SK-N-SH (cell line): ENCODE measurements around the gene GPER1. TPM values are rescaled to one million over a fixed set of nuclear protein-coding genes. Genes with fewer than 3 reads are reported as not detected.

ENCODE experiments used
- CTCF ChIA-PET: fragments of 300-600, 350-600 bp; formaldehyde crosslinking; extraction: SDS; loops from one replicate; lab custom pipeline; 2021; lab: Yijun Ruan, JAX
- POLR2A ChIA-PET: fragments of 350-600 bp; sonication (Branson Sonifier 250); formaldehyde crosslinking; extraction: SDS; loops from one replicate; lab custom pipeline; 2020; ENCODE audit warnings: antibody characterized with exemption, inconsistent platforms; lab: Yijun Ruan, JAX
- DNase-seq: peaks from one replicate; pipeline ENCODE4 v3.0.0; 2012
- H2AFZ ChIP-seq: fragments of 200-600 bp; sonication (generic); 2 replicates; pipeline ENCODE4 v1.8.1; 2016; ENCODE audit warnings: antibody characterized with exemption, mild to moderate bottlenecking, low read depth
- H3F3A ChIP-seq: fragments of 200-600 bp; sonication (generic); replicated peaks from 2 replicates; pipeline ENCODE3; 2016; ENCODE audit warnings: antibody characterized with exemption, mild to moderate bottlenecking; ENCODE audit not compliant: insufficient read depth
- H3K27ac ChIP-seq, 2 experiments: fragments of 200-500 bp in 1 of 2; fragments of 200-600 bp in 1 of 2; sonication (Bioruptor generic) in 1 of 2; sonication (generic), shearing (Covaris generic) in 1 of 2; 2 replicates each; pipeline versions ENCODE4 v1.5.1 to v1.6.1; 2014 to 2016; ENCODE audit warnings: low read depth in 2 of 2, inconsistent platforms in 1 of 2, low read length in 1 of 2, mild to moderate bottlenecking in 1 of 2, mixed read lengths in 1 of 2
- H3K27me3 ChIP-seq: fragments of 200-600 bp; sonication (generic), shearing (Covaris generic); 2 replicates; pipeline ENCODE4 v1.6.1; 2016; ENCODE audit warnings: mixed run types; ENCODE audit not compliant: insufficient read depth
- H3K36me3 ChIP-seq, 2 experiments: fragments of 200-500 bp in 1 of 2; fragments of 200-600 bp in 1 of 2; sonication (Bioruptor generic) in 1 of 2; sonication (generic) in 1 of 2; replicated peaks in 1 of 2; 2 replicates each; pipeline versions ENCODE3 to v1.5.1; 2014 to 2016; ENCODE audit warnings: low read length in 1 of 2, mild to moderate bottlenecking in 1 of 2; ENCODE audit not compliant: insufficient read depth in 2 of 2, control insufficient read depth in 1 of 2
- H3K4me1 ChIP-seq, 2 experiments: fragments of 200-500 bp in 1 of 2; fragments of 200-600 bp in 1 of 2; sonication (Bioruptor generic) in 1 of 2; sonication (generic), shearing (Covaris generic) in 1 of 2; 2 replicates each; pipeline versions ENCODE4 v1.5.1 to v1.6.1; 2014 to 2016; ENCODE audit warnings: low read depth in 1 of 2, low read length in 1 of 2, mixed run types in 1 of 2; ENCODE audit not compliant: insufficient read depth in 2 of 2, control insufficient read depth in 1 of 2
- H3K4me2 ChIP-seq: fragments of 200-600 bp; sonication (generic), shearing (Covaris generic); 2 replicates; pipeline ENCODE4 v1.6.1; 2017; ENCODE audit warnings: mixed run types
- H3K4me3 ChIP-seq, 2 experiments: fragments of 200-500 bp in 1 of 2; fragments of 200-600 bp in 1 of 2; sonication (Bioruptor generic) in 1 of 2; sonication (generic), shearing (Covaris generic) in 1 of 2; 2 replicates each; pipeline versions ENCODE4 v1.5.1 to v1.8.1; 2014 to 2016; ENCODE audit warnings: low read depth in 2 of 2, inconsistent platforms in 1 of 2, low read length in 1 of 2, mild to moderate bottlenecking in 1 of 2, mixed read lengths in 1 of 2, moderate library complexity in 1 of 2
- H3K79me2 ChIP-seq: fragments of 200-600 bp; sonication (generic); 2 replicates; pipeline ENCODE4 v1.8.1; 2017; ENCODE audit warnings: mild to moderate bottlenecking; ENCODE audit not compliant: insufficient read depth
- H3K9ac ChIP-seq: fragments of 200-600 bp; sonication (generic); 2 replicates; pipeline ENCODE4 v1.6.1; 2017; ENCODE audit warnings: mixed run types
- H3K9me2 ChIP-seq: fragments of 200-600 bp; sonication (generic); 2 replicates; pipeline ENCODE4 v1.6.1; 2017; ENCODE audit warnings: mixed run types
- H3K9me3 ChIP-seq: fragments of 200-600 bp; sonication (generic); 2 replicates; pipeline ENCODE4 v1.6.1; 2017; ENCODE audit warnings: mixed run types, mild to moderate bottlenecking, moderate library complexity
- H4K20me1 ChIP-seq: fragments of 200-600 bp; sonication (generic); 2 replicates; pipeline ENCODE4 v1.6.1; 2017; ENCODE audit warnings: mild to moderate bottlenecking, mixed run types; ENCODE audit not compliant: insufficient read depth
- ELF1 ChIP-seq: IDR thresholded peaks from 2 replicates; pipeline ENCODE4 v1.4.0; 2012
- EZH2phosphoT487 ChIP-seq: fragments of 200-600 bp; sonication (generic); IDR thresholded peaks from 2 replicates; pipeline ENCODE4 v1.6.1; 2017; ENCODE audit warnings: low read depth, mixed run types, mild to moderate bottlenecking, antibody characterized with exemption, moderate library complexity, borderline replicate concordance
- FOSL2 ChIP-seq: IDR thresholded peaks from 2 replicates; pipeline ENCODE4 v1.4.0; 2012; ENCODE audit warnings: low read depth, mild to moderate bottlenecking, moderate library complexity, borderline replicate concordance
- FOXM1 ChIP-seq: IDR thresholded peaks from 2 replicates; pipeline ENCODE4 v1.4.0; 2012; ENCODE audit warnings: low read depth, mild to moderate bottlenecking
- GABPA ChIP-seq: IDR thresholded peaks from 2 replicates; pipeline ENCODE4 v1.4.0; 2012; ENCODE audit warnings: low read depth, mild to moderate bottlenecking
- MXI1 ChIP-seq: IDR thresholded peaks from 2 replicates; pipeline ENCODE4 v1.6.1; 2012; ENCODE audit warnings: mild to moderate bottlenecking, low read depth, low read length, improper control_type of control experiment
- NFIC ChIP-seq: IDR thresholded peaks from 2 replicates; pipeline ENCODE4 v1.4.0; 2012; ENCODE audit warnings: borderline replicate concordance
- RAD21 ChIP-seq: IDR thresholded peaks from 2 replicates; pipeline ENCODE4 v1.6.1; 2012; ENCODE audit warnings: mild to moderate bottlenecking, low read length
- RCOR1 ChIP-seq: fragments of 150-350 bp; IDR thresholded peaks from 2 replicates; pipeline ENCODE4 v1.6.1; 2017; ENCODE audit warnings: antibody characterized with exemption, low read length
- RFX5 ChIP-seq: IDR thresholded peaks from 2 replicates; pipeline ENCODE4 v1.6.1; 2012; ENCODE audit warnings: mild to moderate bottlenecking, improper control_type of control experiment, low read length
- TCF12 ChIP-seq: IDR thresholded peaks from 2 replicates; pipeline ENCODE4 v1.4.0; 2012
- TEAD4 ChIP-seq: IDR thresholded peaks from 2 replicates; pipeline ENCODE4 v1.4.0; 2012; ENCODE audit warnings: mild to moderate bottlenecking, borderline replicate concordance; ENCODE audit not compliant: insufficient read depth
- YY1 ChIP-seq: IDR thresholded peaks from 2 replicates; pipeline ENCODE4 v1.4.0; 2012; ENCODE audit warnings: low read depth, mild to moderate bottlenecking
- WGBS: methylation state at CpG from one replicate; pipeline ENCODE4 v1.1.6; 2017; ENCODE audit warnings: low lambda C conversion rate; 5-methylcytosine and 5-hydroxymethylcytosine counted together
- polyA plus RNA-seq, 3 experiments: library from polyadenylated mRNA; depleted of rRNA; stranded (reverse); fragments of >200 nt; gene quantifications; 2 replicates each; pipeline ENCODE4 v1.2.3, GENCODE V29; 2012
- TF ChIP-seq, protein P1 (sequence below): IDR thresholded peaks from 2 replicates; pipeline ENCODE4 v1.4.0; 2012; ENCODE audit warnings: low read depth, borderline replicate concordance
- TF ChIP-seq, protein P2 (sequence below): IDR thresholded peaks from 2 replicates; pipeline ENCODE4 v1.6.1; 2012; ENCODE audit warnings: mild to moderate bottlenecking, low read depth, low read length, moderate library complexity
- TF ChIP-seq, protein P3 (sequence below): IDR thresholded peaks from 2 replicates; pipeline ENCODE4; 2012

GPER1 gene
- polyA plus RNA-seq, 1 of the 3 experiments (the other 2 are of a cell fraction) = 6.4 TPM

DNA sequence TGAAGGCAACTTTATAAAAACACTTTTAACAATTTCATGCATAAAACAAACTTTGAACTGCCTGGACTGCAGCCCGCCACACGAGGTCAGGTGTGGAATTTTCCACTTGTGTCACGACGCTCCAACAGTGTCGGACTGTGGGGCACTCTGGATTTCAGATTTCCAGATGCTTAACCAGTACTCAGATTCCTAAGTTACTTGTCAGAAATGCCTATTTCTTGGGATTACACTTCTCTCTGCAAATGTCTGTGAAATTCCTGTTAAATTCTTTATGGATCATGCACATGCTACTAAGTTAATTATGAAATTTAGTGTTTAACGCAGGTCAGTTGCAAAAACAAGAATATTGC, 473 bp upstream of the GPER1 start:
- Histone ChIP-seq H3K27me3 (no peaks in the 10 kb centered on the region), H2AFZ (no peak overlapping the region; the same call in 1 of the 2 replicates), H3K79me2 (peaks cover 25% of the 10 kb centered on the region; the same call in 1 of the 2 replicates), H3K9ac (peak overlapping the region; percentile 43; the same call in 1 of the 2 replicates), H4K20me1 (peaks cover 3% of the 10 kb centered on the region), H3K27ac (peak overlapping the region in 1 of 2 experiments; percentile 58; a peak in 3 of 4 replicates), H3K9me2 (no peaks in the 10 kb centered on the region), H3K4me3 (peak overlapping the region; percentile 42 to 62; a peak in 3 of 4 replicates), H3K9me3 (no peaks in the 10 kb centered on the region), H3K36me3 (peaks cover 0 to 15% of the 10 kb centered on the region in 2 experiments), H3K4me1 (peaks cover 25 to 38% of the 10 kb centered on the region in 2 experiments), H3F3A (peaks cover 22% of the 10 kb centered on the region), H3K4me2 (peak overlapping the region; percentile 94)
- no peak for TF ChIP-seq TEAD4
- no peak; the same call in 1 of the 2 replicates for TF ChIP-seq MXI1
- no peak for TF ChIP-seq TCF12
- 46% methylated on average over 6 of the region's 6 CpGs for WGBS
- ChIA-PET CTCF (interaction anchor here (0.7 to 8.0 kb wide), 29 partner anchors 8 to 129 kb away, joined by 3 to 114 read pairs (median 5); partner anchors contain the start of gene GPR146), POLR2A (no interaction called here)
- DNase-seq = no peak

DNA sequence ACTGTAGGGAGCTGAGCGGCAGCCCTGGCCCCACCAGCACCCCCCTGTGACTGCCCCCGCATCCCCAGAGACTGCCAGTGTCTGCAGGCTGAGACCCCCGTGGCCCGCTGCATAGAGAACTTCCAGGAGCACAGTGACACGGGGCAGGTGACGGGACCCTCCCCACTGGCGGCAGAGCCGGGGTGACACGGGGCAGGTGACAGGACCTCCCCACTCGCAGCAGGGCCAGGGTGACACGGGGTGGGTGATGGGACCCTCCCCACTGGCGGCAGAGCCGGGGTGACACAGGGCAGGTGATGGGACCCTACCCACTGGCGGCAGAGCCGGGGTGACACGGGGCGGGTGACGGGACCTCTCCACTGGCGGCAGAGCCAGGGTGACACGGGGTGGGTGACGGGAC, 2.3 kb downstream of the GPER1 start:
- Histone ChIP-seq H3K4me1 (peaks cover 25 to 33% of the 10 kb centered on the region in 2 experiments), H3K9ac (no peak overlapping the region), H3K4me2 (no peak overlapping the region), H3K9me2 (no peaks in the 10 kb centered on the region), H3F3A (peaks cover 22% of the 10 kb centered on the region), H3K9me3 (no peaks in the 10 kb centered on the region), H4K20me1 (peaks cover under 1% of the 10 kb centered on the region), H3K27ac (no peak overlapping the region), H3K79me2 (peaks cover 22% of the 10 kb centered on the region; the same call in 1 of the 2 replicates), H2AFZ (no peak overlapping the region), H3K4me3 (no peak overlapping the region), H3K27me3 (no peaks in the 10 kb centered on the region), H3K36me3 (peaks cover 0 to 23% of the 10 kb centered on the region in 2 experiments)
- POLR2A ChIA-PET = no interaction called here
- no peak for DNase-seq
- no peak for TF ChIP-seq FOSL2
- TF ChIP-seq ELF1 = no peak
- TF ChIP-seq GABPA = no peak
- no peak for TF ChIP-seq TEAD4
- TF ChIP-seq TCF12 = no peak
- no peak for TF ChIP-seq FOXM1
- no peak for TF ChIP-seq EZH2phosphoT487
- TF ChIP-seq, protein P1, sequence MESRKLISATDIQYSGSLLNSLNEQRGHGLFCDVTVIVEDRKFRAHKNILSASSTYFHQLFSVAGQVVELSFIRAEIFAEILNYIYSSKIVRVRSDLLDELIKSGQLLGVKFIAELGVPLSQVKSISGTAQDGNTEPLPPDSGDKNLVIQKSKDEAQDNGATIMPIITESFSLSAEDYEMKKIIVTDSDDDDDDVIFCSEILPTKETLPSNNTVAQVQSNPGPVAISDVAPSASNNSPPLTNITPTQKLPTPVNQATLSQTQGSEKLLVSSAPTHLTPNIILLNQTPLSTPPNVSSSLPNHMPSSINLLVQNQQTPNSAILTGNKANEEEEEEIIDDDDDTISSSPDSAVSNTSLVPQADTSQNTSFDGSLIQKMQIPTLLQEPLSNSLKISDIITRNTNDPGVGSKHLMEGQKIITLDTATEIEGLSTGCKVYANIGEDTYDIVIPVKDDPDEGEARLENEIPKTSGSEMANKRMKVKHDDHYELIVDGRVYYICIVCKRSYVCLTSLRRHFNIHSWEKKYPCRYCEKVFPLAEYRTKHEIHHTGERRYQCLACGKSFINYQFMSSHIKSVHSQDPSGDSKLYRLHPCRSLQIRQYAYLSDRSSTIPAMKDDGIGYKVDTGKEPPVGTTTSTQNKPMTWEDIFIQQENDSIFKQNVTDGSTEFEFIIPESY = no peak
- TF ChIP-seq NFIC = no peak
- TF ChIP-seq YY1 = no peak
- TF ChIP-seq RCOR1 = no peak
- TF ChIP-seq, protein P2, sequence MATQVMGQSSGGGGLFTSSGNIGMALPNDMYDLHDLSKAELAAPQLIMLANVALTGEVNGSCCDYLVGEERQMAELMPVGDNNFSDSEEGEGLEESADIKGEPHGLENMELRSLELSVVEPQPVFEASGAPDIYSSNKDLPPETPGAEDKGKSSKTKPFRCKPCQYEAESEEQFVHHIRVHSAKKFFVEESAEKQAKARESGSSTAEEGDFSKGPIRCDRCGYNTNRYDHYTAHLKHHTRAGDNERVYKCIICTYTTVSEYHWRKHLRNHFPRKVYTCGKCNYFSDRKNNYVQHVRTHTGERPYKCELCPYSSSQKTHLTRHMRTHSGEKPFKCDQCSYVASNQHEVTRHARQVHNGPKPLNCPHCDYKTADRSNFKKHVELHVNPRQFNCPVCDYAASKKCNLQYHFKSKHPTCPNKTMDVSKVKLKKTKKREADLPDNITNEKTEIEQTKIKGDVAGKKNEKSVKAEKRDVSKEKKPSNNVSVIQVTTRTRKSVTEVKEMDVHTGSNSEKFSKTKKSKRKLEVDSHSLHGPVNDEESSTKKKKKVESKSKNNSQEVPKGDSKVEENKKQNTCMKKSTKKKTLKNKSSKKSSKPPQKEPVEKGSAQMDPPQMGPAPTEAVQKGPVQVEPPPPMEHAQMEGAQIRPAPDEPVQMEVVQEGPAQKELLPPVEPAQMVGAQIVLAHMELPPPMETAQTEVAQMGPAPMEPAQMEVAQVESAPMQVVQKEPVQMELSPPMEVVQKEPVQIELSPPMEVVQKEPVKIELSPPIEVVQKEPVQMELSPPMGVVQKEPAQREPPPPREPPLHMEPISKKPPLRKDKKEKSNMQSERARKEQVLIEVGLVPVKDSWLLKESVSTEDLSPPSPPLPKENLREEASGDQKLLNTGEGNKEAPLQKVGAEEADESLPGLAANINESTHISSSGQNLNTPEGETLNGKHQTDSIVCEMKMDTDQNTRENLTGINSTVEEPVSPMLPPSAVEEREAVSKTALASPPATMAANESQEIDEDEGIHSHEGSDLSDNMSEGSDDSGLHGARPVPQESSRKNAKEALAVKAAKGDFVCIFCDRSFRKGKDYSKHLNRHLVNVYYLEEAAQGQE = no peak
- no peak for TF ChIP-seq RAD21
- TF ChIP-seq RFX5 = no peak
- TF ChIP-seq, protein P3, sequence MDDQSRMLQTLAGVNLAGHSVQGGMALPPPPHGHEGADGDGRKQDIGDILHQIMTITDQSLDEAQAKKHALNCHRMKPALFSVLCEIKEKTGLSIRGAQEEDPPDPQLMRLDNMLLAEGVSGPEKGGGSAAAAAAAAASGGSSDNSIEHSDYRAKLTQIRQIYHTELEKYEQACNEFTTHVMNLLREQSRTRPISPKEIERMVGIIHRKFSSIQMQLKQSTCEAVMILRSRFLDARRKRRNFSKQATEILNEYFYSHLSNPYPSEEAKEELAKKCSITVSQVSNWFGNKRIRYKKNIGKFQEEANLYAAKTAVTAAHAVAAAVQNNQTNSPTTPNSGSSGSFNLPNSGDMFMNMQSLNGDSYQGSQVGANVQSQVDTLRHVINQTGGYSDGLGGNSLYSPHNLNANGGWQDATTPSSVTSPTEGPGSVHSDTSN = no peak
- WGBS = 89% methylated on average over 10 of the region's 21 CpGs
- CTCF ChIA-PET = interaction anchor here (0.9 to 8.0 kb wide), 5 partner anchors 11 to 96 kb away, joined by 3 to 114 read pairs (median 4); a partner anchor contains a TSS
